T-helper 2 cell (primary cell): ENCODE results near the gene IFT81.
"Not testable (repeated sequence)": the region's sequence is repeated elsewhere in the genome, so short reads cannot be mapped to it uniquely, and the experiment has no call there.

Source experiments
- DNase-seq, 5 experiments: peaks; one replicate each; pipeline versions ENCODE4 v3.0.0 to v3.0.0-alpha.2; 2012 to 2022
- total RNA-seq, 2 donors: gene quantifications; one replicate each; lab custom pipeline; 2026; lab: John Stamatoyannopoulos, UW

IFT81 gene, protein sequence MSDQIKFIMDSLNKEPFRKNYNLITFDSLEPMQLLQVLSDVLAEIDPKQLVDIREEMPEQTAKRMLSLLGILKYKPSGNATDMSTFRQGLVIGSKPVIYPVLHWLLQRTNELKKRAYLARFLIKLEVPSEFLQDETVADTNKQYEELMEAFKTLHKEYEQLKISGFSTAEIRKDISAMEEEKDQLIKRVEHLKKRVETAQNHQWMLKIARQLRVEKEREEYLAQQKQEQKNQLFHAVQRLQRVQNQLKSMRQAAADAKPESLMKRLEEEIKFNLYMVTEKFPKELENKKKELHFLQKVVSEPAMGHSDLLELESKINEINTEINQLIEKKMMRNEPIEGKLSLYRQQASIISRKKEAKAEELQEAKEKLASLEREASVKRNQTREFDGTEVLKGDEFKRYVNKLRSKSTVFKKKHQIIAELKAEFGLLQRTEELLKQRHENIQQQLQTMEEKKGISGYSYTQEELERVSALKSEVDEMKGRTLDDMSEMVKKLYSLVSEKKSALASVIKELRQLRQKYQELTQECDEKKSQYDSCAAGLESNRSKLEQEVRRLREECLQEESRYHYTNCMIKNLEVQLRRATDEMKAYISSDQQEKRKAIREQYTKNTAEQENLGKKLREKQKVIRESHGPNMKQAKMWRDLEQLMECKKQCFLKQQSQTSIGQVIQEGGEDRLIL
- total RNA-seq: 1.6 to 2.9 reads per million in 2 donors

DNA sequence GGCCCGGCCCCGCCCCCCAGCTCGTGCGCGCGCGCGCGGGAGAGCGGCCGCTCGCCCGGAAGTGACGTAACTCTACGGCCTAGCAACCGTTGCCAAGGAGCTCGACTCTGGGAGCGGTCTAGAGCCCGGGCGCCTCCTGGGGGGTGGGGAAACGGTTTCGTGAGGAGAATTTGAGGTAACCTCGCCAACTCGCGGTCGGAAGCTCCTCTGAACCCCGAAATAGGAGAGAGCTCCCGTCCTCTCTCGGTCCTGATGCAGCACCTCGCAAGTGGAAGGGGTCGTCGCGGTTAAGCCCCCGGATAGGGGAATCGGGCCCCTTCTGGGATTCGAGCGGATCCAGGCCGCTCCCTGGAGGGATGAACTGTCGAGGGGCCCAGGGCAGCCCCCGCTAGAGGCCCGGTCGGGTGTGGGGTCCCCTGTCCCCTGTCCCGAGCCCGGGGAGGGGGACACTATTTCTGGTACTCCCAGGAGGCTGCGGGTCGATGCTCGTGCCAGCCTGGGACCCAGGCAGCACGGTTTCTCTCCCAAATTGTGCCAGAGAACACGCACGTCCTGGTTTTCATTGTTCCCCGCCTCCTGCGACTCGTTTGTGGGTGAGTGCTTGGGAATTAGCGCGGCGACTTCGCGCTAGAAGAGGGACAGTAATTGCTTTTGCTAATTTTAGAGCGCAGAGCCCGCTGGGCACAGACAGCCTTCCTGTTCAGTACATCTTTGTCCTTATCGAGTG lies at the start of gene IFT81:
Gene IFT81, plus strand, starts transcription at position 89 of the 727 bp plus-strand sequence. CDS start 3,024 bp downstream, outside the sequence.
- DNase-seq: peak; percentile 85 to 96 (median 92)

DNA sequence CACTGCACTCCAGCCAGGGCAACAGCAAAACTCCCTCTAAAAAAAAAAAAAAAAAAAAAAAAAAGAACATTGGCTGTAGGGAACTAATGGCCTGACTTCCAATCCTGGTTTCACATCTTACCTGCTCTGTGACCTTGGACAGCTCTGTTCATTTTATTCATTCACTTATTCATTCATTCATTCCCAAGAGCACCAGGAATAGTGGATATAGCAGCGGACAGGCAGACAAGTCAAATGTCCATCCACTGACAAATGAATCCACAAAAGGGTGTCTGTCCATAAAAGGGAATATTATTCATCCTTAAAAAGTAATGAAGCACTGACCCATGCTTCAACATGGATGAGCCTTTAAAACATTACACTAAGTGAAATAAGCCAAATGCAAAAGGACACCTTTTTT lies 48.3 kb upstream of the IFT81 start:
- DNase-seq: no peak

DNA sequence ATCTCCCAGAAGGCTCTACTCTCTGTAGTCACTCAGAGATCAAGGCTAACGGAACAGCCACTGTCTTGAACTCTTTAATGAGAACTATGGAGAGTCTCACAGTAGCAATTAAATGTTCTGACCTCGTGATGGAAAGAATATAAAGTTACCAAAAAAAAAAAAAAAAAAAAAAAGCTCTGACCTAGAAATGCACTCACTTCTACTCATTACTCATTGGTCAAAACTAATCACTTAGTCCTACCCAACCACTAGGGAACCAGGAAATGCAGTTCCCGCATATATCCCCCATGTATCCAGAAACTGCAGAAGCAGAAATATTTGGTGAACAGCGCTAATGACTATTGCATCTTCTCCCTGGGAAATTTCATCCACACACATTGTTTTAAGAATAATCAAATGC lies 46.4 kb upstream of the IFT81 start:
- no peak for DNase-seq

DNA sequence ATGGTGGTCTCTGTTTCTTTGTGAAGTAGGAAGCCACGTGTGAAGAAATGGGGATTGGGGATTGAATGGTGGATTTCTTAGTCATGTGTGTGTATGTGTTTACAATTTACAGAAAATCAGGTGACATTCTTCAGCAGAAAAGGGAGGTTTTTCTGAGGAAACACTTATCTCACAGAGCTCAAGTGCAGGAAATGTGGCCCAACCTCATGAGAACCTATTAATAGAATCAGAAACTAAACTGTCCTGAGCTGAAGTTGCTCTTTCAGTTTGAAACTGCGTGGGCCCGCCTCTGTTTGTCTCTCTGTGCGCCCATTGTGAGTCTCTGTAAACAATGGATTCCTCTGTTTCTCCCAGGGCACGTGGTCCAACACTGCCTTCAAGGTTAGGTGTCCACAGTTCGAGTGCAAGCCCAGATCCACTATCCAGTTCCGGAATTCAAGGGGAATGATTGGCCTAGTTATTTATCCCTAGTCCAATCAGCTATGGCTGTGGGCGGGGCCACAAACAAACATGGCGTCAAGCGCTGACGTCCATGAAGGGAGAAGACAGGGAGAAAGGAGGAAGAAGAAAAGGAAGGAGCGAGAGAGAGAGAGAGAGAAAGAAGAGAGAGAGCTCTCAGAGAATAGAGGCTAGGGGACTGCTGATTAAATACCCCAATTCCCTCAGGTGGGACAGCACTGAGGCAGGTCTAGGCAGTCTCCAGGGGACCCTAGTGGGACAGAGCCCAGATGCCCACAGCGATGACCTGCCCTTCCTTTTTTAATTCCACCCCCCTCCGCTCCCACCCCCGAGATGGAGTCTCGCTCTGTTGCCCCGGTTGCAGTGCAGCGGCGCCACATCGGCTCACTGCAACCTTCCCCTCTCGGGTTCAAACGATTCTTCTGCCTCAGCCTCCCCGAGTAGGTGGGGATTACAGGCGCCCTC lies 44.4 kb upstream of the IFT81 start:
- peak; percentile 26 to 97 (median 62) for DNase-seq

DNA sequence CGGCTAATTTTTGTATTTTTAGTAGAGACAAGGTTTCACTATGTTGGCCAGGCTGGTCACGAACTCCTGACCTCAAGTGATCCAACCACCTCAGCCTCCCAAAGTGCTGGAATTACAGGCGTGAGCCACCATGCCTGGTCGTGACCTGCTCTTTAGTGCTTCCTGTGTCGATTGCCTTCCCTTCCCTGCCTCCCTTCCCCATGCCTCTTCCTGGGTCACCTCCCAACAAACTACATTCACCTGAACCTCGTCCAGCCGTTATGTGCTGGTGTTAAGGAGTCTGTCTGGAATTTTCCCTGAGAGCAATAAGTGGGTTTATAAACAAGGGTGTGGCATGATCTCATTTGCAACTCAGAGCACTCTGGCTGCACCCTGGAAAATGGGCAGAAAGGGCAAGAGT lies 43.7 kb upstream of the IFT81 start:
- DNase-seq: no peak

DNA sequence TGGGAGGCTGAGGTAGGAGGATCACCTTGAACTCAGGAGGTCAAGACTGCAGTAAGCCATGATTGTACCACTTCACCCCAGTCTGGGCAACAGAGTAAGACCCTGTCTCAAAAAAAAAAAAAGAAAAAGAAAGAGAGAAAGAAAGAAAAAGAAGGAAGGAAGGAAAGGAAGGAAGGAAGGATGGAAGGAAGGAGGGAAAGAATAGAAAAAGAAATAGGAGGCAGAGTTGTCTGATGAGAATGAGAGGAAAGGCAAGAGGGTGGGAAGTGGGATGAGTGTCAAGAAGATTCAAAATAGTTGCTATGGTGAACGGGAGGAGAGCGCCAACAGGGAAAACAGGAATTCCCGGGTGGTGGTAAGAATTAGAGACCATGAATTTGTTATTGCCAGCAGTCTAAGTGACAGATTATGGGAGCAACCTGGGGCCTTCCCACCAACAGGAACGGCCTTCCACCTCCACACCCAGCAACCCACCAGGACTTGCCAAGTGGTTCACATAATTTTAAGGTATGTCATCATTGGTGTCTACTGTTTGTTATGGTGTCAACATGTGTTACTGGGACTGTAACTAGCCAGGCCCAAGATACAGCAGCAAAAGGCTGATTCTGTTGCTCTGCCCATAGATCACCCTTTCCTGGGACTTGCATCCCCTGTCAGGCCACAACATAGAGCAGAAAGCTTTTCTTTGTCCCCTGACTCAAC lies 39.7 kb upstream of the IFT81 start:
- DNase-seq: no peak

DNA sequence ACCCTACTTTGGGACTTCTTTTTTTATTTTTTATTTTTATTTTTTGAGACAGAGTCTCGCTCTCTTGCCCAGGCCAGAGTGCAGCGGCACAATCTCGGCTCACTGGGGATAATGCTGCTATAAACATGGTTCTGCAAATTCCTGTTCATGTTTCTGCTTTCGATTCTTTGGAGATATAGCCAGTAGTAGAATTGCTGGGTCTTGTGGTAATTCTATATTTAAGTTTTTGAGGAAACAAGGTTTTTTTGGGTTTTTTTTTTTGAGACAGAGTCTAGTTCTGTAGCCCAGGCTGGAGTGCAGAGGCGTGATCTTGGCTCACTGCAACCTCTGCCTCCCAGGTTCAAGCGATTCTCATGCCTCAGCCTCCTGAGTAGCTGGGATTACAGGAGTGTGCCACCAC lies 35.9 kb upstream of the IFT81 start:
- not testable (repeated sequence) for DNase-seq

DNA sequence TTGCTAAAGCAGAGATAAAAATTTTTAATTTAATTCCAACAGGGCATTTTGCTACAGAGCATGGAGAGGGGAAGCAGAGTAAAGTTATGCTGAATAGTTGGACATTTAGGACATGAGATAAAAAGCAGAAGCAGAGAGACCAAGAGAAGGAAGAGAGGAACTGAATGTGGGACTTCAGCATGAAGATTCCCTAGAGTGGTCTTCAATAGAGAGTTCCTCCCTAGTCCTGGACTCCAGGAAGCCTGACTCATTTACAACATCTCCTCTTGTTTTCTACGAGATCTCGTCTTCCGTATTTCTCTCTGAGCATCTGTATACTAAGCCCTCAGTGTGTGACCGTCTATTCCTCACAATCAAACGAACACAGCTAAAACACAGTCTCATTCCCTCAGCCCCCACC lies 35.2 kb upstream of the IFT81 start:
- no peak for DNase-seq

DNA sequence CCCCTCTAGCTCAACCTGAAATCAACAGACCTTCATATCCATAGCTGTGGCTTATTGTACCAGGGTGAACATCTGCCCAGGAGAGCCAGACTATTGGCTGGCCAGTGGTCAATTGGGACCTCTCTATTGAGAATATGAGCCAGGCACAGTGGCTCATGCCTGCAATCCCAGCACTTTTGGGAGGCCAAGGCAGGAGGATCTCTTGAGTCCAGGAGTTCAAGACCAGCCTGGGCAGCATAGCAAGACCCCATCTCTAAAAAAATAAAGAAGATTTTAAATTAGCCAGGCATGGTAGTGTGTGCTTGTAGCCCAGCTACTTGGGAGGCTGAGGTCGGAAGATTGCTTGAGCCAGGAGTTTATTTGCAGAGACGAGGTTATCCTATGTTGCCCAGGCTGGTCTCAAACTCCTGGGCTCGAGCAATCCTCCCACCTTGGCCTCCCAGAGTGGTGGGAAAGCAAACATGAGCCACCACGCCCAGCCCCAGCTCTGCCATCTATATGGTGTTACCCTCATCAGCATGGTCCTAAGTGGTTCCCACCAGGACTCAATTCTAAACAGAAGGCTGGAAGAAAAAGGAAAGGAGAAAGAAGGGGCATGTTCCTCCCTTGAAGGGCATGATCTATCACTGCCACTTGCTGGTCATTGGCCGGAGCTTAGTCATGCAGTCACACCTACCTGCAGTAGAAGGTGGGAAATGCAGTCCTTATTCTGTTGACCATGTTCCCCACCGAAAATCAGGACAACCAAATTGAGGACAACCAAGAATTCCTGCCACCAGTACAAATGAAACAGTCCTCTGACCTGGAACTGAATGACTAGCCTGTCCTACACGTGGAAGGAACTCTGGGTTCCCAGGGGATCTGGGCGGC lies 33.7 kb upstream of the IFT81 start:
- DNase-seq: no peak

DNA sequence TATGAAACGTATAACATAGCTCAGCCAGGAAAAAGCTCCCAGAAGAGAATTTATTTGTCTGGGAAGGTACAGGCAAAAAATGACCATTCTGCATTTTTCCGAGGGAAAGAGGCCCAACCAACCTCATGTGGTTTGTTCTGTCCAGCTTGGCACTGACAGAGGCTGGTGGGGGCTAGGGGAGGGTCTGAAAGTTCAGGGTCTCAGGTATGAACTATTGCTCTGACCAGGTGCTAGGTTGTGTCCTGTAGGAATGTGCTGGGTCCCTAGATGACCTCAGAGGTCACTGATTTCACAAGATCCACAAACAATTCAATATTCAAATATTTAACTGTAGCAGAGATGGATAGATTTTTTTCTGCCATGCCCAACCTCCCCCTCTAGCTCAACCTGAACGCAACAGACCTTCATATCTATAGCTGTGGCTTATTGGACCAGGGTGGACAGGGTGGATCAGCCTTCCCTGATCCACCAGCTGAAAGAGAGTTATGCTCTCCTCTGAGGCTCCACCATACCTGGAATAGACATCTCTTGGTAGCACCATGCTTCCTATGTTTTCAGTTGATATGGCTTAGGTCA lies 32.9 kb upstream of the IFT81 start:
- no peak for DNase-seq

DNA sequence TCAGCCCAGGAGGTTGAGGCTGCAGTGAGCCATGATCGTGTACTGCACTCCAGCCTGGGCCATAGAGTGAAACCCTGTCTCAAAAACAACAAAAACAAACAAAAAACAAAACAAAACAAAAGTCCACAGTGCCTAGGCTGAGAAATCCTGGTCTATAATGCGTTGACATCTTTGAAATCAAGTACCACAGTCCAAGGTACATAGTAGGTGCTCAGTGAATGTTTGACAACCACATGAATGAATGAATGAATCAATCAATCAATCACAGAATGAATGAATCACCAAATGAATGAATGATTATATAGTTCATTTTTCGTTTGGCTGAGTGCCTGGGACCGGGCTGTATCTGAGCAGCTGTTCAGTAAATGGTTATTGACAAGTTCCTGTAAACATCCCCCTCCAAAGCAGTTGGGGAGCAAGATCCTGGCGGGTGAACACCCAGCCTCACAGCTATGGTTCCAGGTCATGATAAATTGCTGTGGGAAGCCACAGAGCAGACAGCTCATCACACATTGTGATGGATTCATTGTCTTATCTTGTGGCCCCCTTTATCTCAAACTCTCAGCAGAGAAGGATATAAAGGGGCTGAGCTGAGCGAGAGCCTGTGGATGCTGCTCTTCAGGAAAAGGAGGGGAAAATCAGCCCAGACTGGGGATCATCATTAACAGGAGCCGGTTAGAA lies 30.4 kb upstream of the IFT81 start:
- no peak for DNase-seq

DNA sequence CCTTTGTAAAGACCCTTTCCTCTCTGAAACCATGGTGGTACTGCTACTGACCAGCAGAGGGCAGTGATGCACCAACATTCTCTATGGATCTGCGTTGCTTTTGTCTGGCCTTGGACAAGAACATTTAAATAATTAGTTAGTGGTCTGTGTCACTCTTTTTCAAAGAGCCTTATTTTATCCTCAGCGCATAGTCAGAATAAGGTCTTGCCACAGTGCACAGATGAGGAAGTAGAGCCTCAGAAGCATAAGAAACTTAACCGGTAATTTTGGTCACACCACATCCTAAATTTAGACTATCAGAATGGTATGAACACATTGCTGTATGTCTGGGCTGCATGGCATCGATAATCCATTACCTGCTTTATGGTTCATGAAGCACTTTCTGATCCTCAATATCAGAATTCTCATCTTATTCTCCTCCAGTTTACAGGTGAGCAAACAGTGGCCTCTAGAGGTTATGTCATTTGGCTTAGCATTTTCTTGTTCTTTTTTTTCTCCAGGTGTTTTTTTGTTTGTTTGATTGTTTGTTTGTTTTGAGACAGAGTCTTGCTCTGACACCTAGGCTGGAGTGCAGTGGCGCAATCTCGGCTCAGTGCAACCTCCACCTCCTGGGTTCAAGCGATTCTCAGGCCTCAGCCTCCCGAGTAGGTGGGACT lies 23.7 kb upstream of the IFT81 start:
- DNase-seq: peak in 4 of 5 experiments; percentile 24 to 79 (median 41)

DNA sequence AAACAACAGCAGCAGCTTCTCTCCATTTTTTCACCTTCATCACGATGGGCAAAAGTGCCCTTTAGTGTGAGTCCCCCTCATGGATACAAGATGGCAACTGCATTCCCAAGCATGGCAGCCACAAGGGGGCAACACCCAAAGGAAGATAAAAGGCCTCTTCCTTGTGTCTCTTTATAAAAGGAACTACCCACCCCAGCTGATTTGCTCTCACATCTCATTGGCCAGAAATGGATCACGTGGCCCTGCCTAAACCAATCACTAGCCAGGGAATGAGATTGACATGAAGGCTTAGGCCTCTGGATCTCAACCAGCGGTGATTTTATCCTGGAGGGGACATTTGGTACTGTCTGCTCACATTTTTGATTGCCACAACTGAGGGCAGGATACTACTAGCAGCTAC lies 21.9 kb upstream of the IFT81 start:
- peak in 3 of 5 experiments; percentile 7 to 75 (median 18) for DNase-seq

DNA sequence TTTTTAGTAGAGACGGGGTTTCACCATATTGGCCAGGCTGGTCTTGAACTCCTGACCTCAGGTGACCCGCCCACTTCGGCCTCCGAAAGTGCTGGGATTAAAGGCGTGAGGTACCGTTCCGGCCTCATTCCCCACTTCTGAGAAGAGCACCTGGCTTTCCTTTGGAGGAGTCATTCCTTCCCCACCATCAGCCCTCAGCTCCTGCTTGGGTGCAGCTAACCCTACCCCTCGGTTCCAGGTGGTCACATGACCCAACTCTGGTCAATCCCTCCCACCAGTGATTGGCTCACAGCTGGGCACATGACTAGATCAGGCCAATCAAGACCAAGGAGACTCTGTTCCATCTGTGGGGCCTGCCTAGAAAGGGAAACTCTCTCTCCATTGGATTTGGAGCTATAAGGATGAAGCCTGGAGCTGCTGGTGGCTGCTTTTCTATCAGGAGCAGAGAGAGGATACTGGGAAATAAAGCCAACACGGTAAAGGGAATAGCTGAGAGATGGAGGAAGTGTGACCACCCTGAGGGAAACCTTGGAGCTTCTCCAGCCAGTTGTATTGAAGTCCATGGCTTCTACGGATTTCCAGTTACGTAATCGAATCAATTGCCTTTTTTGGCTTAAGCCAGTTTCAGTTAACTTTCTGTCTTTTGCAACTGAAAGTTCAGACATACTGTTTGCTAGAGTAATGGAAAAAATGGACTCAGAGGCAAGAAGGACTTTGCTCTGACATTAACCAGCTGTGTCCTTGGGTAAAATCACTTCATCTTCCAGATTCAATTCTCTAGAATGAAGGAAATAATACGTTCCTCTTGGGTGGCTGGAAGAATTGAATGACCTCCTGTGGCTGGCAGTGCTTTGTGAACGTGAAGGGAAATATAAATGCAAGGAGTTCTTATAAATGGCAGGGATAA lies 19.7 kb upstream of the IFT81 start:
- no peak for DNase-seq

DNA sequence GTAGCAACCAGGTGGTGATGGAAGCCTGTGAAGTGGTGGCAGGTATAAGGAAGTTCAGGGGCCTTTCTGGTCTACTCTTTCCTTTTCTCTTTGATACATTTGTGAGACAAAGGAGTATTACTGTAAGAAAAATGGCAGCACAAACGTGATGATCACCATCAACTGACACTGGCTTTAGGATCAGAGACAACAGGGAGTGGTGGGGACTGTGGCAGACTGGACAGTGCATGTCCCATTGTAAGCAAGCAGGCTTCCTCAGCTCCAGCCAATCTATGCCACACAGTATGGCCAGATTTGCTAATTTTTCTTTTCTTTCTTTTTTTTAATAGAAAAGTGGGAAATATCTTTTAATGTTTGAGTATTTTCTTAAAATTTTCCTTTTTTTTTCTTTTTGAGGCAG lies 19.0 kb upstream of the IFT81 start:
- no peak for DNase-seq

DNA sequence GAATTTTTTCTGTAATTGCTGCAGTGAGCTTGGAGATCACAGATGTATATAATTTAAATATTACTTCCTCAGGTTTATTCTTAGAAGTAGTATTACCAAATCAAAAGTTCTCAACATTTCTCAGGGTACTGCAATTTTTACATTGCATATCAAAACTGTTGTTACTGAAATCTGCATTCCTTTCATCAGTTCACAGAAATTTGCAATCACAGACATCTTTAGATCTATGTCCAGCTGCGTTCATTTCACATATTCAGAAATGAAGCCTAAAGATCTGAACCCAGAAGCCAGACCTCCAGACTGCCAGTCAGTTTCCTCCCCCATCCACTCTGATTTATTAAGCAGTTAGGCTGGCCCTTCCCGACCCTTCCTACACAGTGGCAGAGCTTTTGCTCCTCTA lies 18.2 kb upstream of the IFT81 start:
- DNase-seq: no peak

DNA sequence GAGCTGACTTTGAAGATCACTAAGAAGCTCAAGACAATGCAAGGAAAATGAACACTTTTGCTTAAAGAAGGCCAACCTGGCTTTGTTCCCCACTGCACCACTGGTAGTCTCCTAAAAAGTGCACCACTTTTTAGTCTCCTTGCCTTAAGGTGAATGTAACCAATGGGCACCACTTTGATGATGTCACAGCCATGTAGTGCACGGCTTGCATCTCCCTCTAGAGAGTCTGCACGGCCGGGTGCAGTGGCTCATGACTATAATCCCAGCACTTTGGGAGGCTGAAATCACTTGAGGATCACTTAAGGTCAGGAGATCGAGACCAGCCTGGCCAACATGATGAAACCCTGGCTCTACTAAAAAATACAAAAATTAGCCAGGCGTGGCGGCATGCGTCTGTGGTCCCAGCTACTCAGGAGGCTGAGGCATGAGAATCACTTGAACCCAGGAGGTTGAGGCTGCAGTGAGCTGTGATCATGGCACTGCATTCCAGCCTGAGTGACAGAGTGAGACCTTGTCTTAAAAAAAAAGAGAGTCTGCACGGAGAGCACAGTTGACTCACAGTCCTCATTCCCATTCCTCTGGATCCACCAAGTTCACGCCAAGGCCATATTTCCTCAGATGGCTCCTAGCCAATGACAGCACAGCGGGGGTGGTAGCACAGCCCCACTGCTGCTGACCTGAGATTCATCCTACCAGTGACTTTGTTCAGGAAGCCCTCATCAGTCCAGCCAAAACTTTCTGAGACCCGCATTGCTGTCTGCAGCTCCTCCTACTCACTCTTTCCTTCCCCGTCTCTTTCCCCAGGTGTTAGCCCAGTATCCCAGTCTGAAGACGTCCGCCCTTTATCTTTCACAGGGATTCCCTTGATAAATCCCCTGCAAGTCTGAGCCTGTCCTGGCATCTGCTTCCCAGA lies 16.5 kb upstream of the IFT81 start:
- no peak for DNase-seq
